Endothelial cell of umbilical vein (primary cell): ENCODE results near the gene SFMBT1. TPM values are rescaled to one million over a fixed set of nuclear protein-coding genes. Genes with fewer than 3 reads are reported as not detected.

ENCODE experiments used
- BruUV-seq: library from RNA; stranded (reverse); fragments of 400-500 nt; replicated peaks from 2 replicates; lab custom pipeline; 2021; lab: Mats Ljungman, UMichigan
- CTCF ChIA-PET: fragments of 300-600, 350-600 bp; sonication (Branson Sonifier 250); formaldehyde crosslinking; loops from one replicate; lab custom pipeline; 2021; ENCODE audit warnings: antibody characterized with exemption, inconsistent platforms; lab: Charles Lee
- POLR2A ChIA-PET: fragments of 300-600, 350-600 bp; sonication (Branson Sonifier 250); formaldehyde crosslinking; loops from one replicate; lab custom pipeline; 2021; ENCODE audit warnings: antibody characterized with exemption, inconsistent platforms; lab: Charles Lee
- DNase-seq: peaks from one replicate; pipeline ENCODE4 v3.0.0-alpha.2; 2011; ENCODE audit warnings: low read depth, low spot score
- FAIRE-seq: peaks from 2 replicates; lab custom pipeline; 2011; peaks lifted over from hg19 to GRCh38; lab: Jason Lieb, UNC
- H2AFZ ChIP-seq: 2 replicates; pipeline ENCODE4 v1.6.0; 2012; ENCODE audit warnings: low read depth, low read length, control low read depth, inconsistent platforms
- H3K27ac ChIP-seq: 2 replicates; pipeline ENCODE4 v1.5.1; 2011; ENCODE audit warnings: low read depth, mild to moderate bottlenecking, control low read depth, low read length, moderate library complexity; ENCODE audit not compliant: insufficient read depth
- H3K27me3 ChIP-seq, 2 experiments: 2 replicates each; pipeline versions ENCODE4 v1.6.0 to v1.6.1; 2011; ENCODE audit warnings: low read length in 2 of 2, mixed read lengths in 1 of 2; ENCODE audit not compliant: control insufficient read depth in 2 of 2, insufficient read depth in 2 of 2
- H3K36me3 ChIP-seq, 2 experiments: 2 replicates in 1 of 2; 3 replicates in 1 of 2; pipeline ENCODE4 v1.5.1; 2011; ENCODE audit warnings: low read length in 2 of 2, mild to moderate bottlenecking in 1 of 2, moderate library complexity in 1 of 2; ENCODE audit not compliant: control insufficient read depth in 2 of 2, insufficient read depth in 2 of 2; ENCODE audit errors: extremely low read depth in 1 of 2
- H3K4me1 ChIP-seq: 3 replicates; pipeline ENCODE4 v1.5.1; 2011; ENCODE audit warnings: mild to moderate bottlenecking, low read length; ENCODE audit not compliant: control insufficient read depth, insufficient read depth; ENCODE audit errors: extremely low read depth
- H3K4me2 ChIP-seq: 2 replicates; pipeline ENCODE4 v1.6.1; 2011; ENCODE audit warnings: low read length, control low read depth, mixed read lengths; ENCODE audit not compliant: insufficient read depth
- H3K4me3 ChIP-seq, 3 experiments: fragments of 200-600 bp in 1 of 3; sonication (generic), shearing (Covaris generic) in 1 of 3; replicated peaks in 1 of 3; 2 replicates each; pipeline ENCODE4 v1.5.1; 2011 to 2016; ENCODE audit warnings: control low read depth in 3 of 3, low read length in 3 of 3, mild to moderate bottlenecking in 2 of 3, inconsistent platforms in 1 of 3, low read depth in 1 of 3, moderate library complexity in 1 of 3; ENCODE audit not compliant: insufficient read depth in 1 of 3
- H3K79me2 ChIP-seq: 2 replicates; pipeline ENCODE4 v1.6.0; 2012; ENCODE audit warnings: low read length, inconsistent platforms; ENCODE audit not compliant: control insufficient read depth, insufficient read depth
- H3K9ac ChIP-seq: replicated peaks from 2 replicates; pipeline ENCODE3; 2011; ENCODE audit warnings: low read length, control low read depth; ENCODE audit not compliant: insufficient read depth; ENCODE audit errors: extremely low read depth
- H3K9me1 ChIP-seq: replicated peaks from 3 replicates; pipeline ENCODE4 v1.6.0; 2011; ENCODE audit warnings: mild to moderate bottlenecking, low read length; ENCODE audit not compliant: control insufficient read depth, insufficient read depth; ENCODE audit errors: extremely low read depth
- H3K9me3 ChIP-seq: replicated peaks from 2 replicates; pipeline ENCODE4 v1.5.1; 2012; ENCODE audit warnings: low read length, inconsistent platforms; ENCODE audit not compliant: control insufficient read depth, insufficient read depth
- H4K20me1 ChIP-seq: replicated peaks from 2 replicates; pipeline ENCODE3; 2011; ENCODE audit warnings: mild to moderate bottlenecking, low read length; ENCODE audit not compliant: control insufficient read depth, insufficient read depth; ENCODE audit errors: extremely low read depth
- EZH2 ChIP-seq: IDR thresholded peaks from 2 replicates; pipeline ENCODE4 v1.6.1; 2012; ENCODE audit warnings: borderline replicate concordance, low read depth, mild to moderate bottlenecking, moderate library complexity, low read length, inconsistent platforms; ENCODE audit not compliant: severe bottlenecking
- FOS ChIP-seq: IDR thresholded peaks from 2 replicates; pipeline ENCODE4 v1.6.1; 2011; ENCODE audit warnings: mild to moderate bottlenecking, low read length, moderate library complexity, borderline replicate concordance; ENCODE audit not compliant: insufficient read depth
- GATA2 ChIP-seq: IDR thresholded peaks from 2 replicates; pipeline ENCODE4 v1.7.0; 2011; ENCODE audit warnings: low read depth, mild to moderate bottlenecking, moderate library complexity, mixed read lengths, low read length; ENCODE audit not compliant: insufficient read length, insufficient read depth
- JUN ChIP-seq: IDR thresholded peaks from 2 replicates; pipeline ENCODE4 v1.6.1; 2011; ENCODE audit warnings: borderline replicate concordance, low read depth; ENCODE audit not compliant: insufficient read length, insufficient read depth
- MYC ChIP-seq: IDR thresholded peaks from one replicate; pipeline ENCODE4 v1.6.1; 2011; ENCODE audit warnings: mild to moderate bottlenecking, low read depth, low read length
- POLR2A ChIP-seq: IDR thresholded peaks from 2 replicates; pipeline ENCODE4 v1.6.1; 2012; ENCODE audit warnings: low read depth, mild to moderate bottlenecking, control low read depth, low read length
- POLR2AphosphoS5 ChIP-seq: IDR thresholded peaks from 2 replicates; pipeline ENCODE4 v1.6.1; 2012; ENCODE audit warnings: low read depth, mild to moderate bottlenecking, control low read depth, low read length, moderate library complexity; ENCODE audit not compliant: insufficient read depth
- dilution Hi-C: fragments of 300-500 bp; cut with MboI; formaldehyde crosslinking; loops from one replicate; pipeline ENCODE4 v1.15.0; 2019; ENCODE audit warnings: low sequenced_read_pairs; ENCODE audit not compliant: extremely low pct_ligation_motif_present
- intact Hi-C: fragments of 100-400 bp; cut with micrococcal nuclease; formaldehyde crosslinking; loops from one replicate; pipeline ENCODE4 v1.10.0; 2022
- polyA plus RNA-seq, 4 experiments: library from polyadenylated mRNA; depleted of rRNA in 3 of 4; stranded (reverse) in 3 of 4; unstranded in 1 of 4; fragments of >200 nt; gene quantifications; 2 replicates each; pipeline versions ENCODE4 v1.2.1 to v1.2.3, GENCODE V29; 2011 to 2012; ENCODE audit warnings: missing spikeins in 1 of 4
- total RNA-seq: library from RNA; stranded (reverse); gene quantifications from 2 replicates; pipeline ENCODE4 v1.2.3, GENCODE V29; 2021
- TF ChIP-seq, protein P1 (sequence below), 2 donors: IDR thresholded peaks; 1 replicate in 1 of 2; 2 replicates in 1 of 2; pipeline ENCODE4 v1.5.1; 2011; ENCODE audit warnings: low read length in 2 of 2, mild to moderate bottlenecking in 2 of 2, moderate library complexity in 2 of 2, control low read depth in 1 of 2, inconsistent platforms in 1 of 2, low read depth in 1 of 2; ENCODE audit not compliant: insufficient read depth in 1 of 2; ENCODE audit errors: extremely low read depth in 1 of 2
- TF ChIP-seq, protein P2 (sequence below): IDR thresholded peaks from 2 replicates; pipeline ENCODE4 v1.6.1; 2011; ENCODE audit not compliant: insufficient read depth, insufficient read length

The SFMBT1 gene
- total and polyA plus RNA-seq, 2 donors (not counting 3 experiments of a cell fraction or from before 2014, with no cell fraction given), result 1.8 to 6.0 TPM

DNA sequence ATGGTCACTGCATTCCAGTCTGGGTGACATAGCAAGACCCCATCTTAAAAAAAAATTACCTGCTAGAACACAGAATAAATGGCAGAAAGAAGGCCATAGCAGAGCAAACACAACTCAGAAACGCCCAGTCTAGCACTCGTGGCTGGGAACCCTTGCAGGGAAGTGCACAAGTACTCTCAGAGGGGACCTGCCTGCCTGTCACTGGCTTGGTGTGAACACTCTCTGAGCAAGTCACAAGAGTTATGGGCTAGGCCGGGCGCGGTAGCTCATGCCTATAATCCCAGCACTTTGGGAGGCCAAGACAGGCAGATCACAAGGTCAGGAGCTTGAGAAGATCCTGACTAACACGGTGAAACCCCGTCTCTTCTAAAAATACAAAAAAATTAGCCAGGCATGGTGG lies 17.2 kb downstream of the SFMBT1 start:
- intact Hi-C loops (no loop called here), dilution Hi-C loops (no loop called here)
- H3K9ac ChIP-seq, result no peak overlapping the region
- H4K20me1 ChIP-seq, result no peaks in the 10 kb centered on the region
- no peak overlapping the region for H3K4me3 ChIP-seq
- H3K27ac ChIP-seq, result no peak overlapping the region
- no peaks in the 10 kb centered on the region for H3K27me3 ChIP-seq
- peaks cover 10% of the 10 kb centered on the region for H3K4me1 ChIP-seq
- BruUV-seq, result no TSS peak
- no peak overlapping the region for H3K4me2 ChIP-seq
- no peak overlapping the region for H2AFZ ChIP-seq
- H3K36me3 ChIP-seq, result no peaks in the 10 kb centered on the region
- FAIRE-seq (no peak), DNase-seq (no peak)
- TF ChIP-seq POLR2AphosphoS5 (no peak), FOS (no peak), POLR2A (no peak), GATA2 (no peak), JUN (no peak), EZH2 (no peak), MYC (no peak)
- TF ChIP-seq, protein P1, sequence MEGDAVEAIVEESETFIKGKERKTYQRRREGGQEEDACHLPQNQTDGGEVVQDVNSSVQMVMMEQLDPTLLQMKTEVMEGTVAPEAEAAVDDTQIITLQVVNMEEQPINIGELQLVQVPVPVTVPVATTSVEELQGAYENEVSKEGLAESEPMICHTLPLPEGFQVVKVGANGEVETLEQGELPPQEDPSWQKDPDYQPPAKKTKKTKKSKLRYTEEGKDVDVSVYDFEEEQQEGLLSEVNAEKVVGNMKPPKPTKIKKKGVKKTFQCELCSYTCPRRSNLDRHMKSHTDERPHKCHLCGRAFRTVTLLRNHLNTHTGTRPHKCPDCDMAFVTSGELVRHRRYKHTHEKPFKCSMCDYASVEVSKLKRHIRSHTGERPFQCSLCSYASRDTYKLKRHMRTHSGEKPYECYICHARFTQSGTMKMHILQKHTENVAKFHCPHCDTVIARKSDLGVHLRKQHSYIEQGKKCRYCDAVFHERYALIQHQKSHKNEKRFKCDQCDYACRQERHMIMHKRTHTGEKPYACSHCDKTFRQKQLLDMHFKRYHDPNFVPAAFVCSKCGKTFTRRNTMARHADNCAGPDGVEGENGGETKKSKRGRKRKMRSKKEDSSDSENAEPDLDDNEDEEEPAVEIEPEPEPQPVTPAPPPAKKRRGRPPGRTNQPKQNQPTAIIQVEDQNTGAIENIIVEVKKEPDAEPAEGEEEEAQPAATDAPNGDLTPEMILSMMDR (IDR thresholded peaks at IDR 0.05; ENCODE audit: extremely low read depth in 1 of 2, insufficient read depth in 1 of 2, low read depth in 1 of 2, low read length in 2 of 2), result no peak
- TF ChIP-seq, protein P2, sequence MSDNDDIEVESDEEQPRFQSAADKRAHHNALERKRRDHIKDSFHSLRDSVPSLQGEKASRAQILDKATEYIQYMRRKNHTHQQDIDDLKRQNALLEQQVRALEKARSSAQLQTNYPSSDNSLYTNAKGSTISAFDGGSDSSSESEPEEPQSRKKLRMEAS, result no peak
- no peaks in the 10 kb centered on the region for H3K9me1 ChIP-seq
- CTCF ChIA-PET, result no interaction called here
- no peaks in the 10 kb centered on the region for H3K9me3 ChIP-seq
- H3K79me2 ChIP-seq, result no peaks in the 10 kb centered on the region
- POLR2A ChIA-PET, result no interaction called here
